ENCODE results near the gene CDH13.

Gene CDH13

DNA sequence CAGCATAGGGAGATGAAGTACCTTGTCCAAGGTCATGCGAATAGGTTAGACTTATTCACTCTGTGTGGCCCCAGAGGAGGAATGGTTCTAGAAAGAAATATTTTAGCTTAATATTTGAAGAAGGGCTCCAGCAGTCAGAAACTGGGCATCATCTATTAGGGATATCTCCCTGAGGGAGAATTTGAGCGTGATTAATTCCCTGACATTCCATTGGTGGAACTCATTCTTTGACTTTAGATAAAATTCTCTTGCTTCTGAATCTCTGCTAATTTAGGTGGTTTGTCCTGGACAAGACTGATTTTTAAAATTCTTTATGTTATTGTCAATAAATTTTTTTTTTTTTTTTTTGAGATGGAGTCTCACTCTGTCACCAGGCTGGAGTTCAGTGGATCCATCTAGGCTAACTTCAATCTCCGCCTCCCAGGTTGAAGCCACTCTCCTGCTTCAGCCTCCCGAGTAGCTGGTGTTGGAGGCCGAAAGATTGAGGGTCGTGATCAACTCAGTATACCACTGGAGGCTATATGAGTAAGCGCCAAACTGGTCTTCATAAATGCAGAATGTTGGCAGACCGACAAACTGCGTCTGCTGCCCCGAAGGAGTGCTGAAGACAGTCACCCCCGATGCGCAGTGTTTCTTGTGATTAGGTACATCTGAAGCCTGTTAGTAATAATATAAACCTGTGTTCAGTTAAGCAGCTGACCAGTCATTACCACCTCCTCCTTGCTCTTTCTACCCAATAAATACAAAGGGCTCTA lies 913.1 kb downstream of the CDH13 start:
- TF ChIP-seq, protein P1, sequence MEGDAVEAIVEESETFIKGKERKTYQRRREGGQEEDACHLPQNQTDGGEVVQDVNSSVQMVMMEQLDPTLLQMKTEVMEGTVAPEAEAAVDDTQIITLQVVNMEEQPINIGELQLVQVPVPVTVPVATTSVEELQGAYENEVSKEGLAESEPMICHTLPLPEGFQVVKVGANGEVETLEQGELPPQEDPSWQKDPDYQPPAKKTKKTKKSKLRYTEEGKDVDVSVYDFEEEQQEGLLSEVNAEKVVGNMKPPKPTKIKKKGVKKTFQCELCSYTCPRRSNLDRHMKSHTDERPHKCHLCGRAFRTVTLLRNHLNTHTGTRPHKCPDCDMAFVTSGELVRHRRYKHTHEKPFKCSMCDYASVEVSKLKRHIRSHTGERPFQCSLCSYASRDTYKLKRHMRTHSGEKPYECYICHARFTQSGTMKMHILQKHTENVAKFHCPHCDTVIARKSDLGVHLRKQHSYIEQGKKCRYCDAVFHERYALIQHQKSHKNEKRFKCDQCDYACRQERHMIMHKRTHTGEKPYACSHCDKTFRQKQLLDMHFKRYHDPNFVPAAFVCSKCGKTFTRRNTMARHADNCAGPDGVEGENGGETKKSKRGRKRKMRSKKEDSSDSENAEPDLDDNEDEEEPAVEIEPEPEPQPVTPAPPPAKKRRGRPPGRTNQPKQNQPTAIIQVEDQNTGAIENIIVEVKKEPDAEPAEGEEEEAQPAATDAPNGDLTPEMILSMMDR (IDR thresholded peaks at IDR 0.05; ENCODE audit: low read depth, low read length) = no peak
- no peak overlapping the region for H3K4me3 ChIP-seq (ENCODE audit: low read depth, low read length)

DNA sequence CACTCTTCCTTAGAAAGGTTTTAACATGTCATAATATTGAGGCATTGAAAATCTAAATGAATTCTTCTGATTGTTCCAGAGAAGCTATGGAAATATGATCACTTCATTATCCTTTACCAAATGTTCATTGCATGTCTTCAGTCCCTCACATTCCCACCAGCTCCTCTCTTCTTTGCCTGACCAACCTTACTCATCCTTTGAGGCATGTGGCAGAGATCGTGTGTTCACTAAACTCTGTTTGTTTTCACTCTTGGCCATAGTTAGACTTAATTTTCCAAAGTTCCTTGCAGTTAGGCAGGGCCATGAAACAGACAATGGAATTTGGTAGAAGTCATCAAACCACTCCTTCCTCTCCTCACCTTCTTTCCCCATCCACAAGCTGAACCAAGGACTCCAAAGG lies 914.5 kb downstream of the CDH13 start:
- no peak overlapping the region for H3K4me3 ChIP-seq (ENCODE audit: low read depth, low read length)
- TF ChIP-seq, protein P1 (IDR thresholded peaks at IDR 0.05; ENCODE audit: low read depth, low read length) = no peak

DNA sequence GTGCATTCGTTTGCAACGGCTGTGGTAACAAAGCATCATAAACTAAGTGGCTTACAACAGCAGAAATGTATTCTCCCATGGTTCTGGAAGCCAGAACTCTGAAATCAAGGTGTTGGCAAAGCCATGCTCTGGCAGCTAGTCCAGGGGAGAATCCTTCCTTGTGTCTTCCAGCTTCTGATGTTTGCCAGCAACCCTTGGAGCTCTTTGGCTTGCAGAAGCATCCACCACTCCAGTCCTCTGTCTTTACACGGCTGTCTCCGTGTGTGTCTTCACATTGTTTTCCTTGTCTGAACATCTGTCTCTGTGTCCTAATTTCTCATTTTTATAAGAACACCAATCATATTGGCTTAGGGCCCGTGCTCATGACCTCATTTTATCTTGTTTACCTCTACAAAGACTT lies 915.7 kb downstream of the CDH13 start:
- TF ChIP-seq, protein P1 (IDR thresholded peaks at IDR 0.05; ENCODE audit: low read depth, low read length) = no peak
- H3K4me3 ChIP-seq (ENCODE audit: low read depth, low read length) = no peak overlapping the region

DNA sequence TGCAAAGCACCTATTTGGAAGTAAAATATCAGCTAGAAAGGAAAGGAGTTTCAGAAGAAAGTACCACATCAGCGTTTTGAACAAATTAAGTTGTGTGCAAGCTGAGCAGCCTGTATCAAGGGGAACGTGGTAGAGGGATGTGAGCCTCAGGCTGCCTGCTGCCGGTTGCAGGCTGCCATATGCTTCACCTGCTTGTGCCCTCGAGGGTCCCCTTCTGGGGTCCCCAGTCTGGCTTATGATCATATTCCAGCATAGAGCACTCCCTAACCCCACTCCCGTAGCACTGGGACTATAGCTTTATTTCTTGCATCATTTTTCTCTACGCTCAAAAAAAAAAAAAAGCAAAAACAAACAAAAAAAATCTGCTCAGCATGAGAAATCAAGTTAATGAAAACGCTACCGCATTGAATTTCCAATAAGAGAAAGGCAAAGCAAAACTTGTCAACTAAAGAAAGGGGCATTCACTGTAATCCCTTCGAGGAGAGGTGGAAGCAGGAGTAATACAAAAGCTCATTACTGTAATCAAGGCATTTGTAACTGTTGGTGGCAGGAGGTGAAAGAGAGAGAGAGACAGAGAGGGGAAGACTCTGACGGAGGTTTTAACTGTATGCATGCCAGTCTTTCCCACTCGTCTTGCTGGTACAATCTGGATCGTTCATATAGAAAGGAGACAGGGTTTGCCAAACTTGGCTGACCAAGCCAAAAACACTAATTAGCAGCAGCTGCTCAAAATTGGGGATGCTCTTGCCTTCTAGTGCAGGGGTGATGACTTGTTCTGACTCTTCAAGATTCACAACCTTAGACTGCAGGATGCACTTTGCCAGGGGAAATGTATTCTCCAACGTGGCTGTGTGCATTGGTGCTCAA lies 922.8 kb downstream of the CDH13 start:
- H3K4me3 ChIP-seq (ENCODE audit: low read depth, low read length) = no peak overlapping the region
- TF ChIP-seq, protein P1 (IDR thresholded peaks at IDR 0.05; ENCODE audit: low read depth, low read length) = no peak

DNA sequence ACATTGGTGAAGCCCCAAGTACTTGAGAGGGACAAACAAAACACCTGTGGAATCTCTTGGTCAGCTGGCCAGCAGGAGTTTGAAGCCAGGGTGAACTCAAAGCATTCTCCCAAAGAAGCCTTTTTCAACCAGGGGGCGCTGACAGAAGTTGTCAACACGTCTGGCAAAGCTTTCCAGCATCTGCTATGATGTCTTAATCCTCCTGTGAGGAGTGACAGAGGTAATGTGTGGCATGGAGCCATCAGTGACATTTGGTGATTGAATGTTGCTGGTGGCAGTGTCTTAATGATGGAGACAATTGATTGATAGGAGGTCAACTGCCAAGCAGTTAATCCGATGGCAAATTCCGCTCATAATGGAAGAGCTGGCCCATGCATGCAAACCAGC lies 923.4 kb downstream of the CDH13 start:
- TF ChIP-seq, protein P1 (IDR thresholded peaks at IDR 0.05; ENCODE audit: low read depth, low read length) = no peak
- H3K4me3 ChIP-seq (ENCODE audit: low read depth, low read length) = no peak overlapping the region

DNA sequence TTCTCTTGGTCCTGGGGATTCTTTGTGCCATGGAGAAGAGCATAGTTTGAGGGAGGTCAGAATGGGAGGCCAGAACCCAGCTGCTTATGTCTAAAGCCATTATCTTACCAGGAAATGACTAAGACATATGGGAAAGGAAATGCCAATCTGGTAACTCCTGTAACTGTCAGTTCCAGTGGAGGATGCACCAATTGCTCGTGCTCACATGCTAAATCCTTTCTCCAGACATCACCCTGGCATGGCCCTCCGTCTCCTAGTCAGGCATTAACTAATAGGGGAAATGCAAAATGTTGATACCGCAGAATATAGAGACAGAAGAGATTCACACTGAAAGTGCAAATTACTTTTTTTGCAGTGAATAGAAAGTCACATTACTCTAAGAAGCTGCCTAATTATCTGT lies 925.5 kb downstream of the CDH13 start:
- TF ChIP-seq, protein P1 (IDR thresholded peaks at IDR 0.05; ENCODE audit: low read depth, low read length) = no peak
- no peak overlapping the region for H3K4me3 ChIP-seq (ENCODE audit: low read depth, low read length)

DNA sequence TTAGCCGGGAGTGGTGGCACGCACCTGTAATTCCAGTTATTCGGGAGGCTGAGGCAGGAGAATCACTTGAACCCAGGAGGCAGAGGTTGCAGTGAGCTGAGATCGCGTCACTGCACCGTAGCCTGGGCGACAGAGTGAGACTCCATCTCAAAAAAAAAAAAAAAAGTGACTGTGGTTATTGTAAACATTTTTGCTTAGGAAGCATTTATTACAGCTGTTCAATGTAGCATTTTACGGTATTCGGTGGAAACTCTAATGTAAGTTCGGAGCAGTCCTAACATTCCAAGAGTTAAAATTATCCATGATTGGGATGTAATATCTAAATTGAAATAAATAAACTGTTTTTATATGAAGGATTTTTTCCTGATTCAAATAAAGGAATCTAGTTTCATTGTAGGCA lies 926.2 kb downstream of the CDH13 start:
- TF ChIP-seq, protein P1 (IDR thresholded peaks at IDR 0.05; ENCODE audit: low read depth, low read length) = no peak
- no peak overlapping the region for H3K4me3 ChIP-seq (ENCODE audit: low read depth, low read length)
